8988T (cell line): ENCODE results near the gene SEC24B.
"Not testable (repeated sequence)": the region's sequence is repeated elsewhere in the genome, so short reads cannot be mapped to it uniquely, and the experiment has no call there.

ENCODE experiments used
- DNase-seq: peaks from one replicate; pipeline ENCODE4 v3.0.0; 2011

The SEC24B gene

DNA sequence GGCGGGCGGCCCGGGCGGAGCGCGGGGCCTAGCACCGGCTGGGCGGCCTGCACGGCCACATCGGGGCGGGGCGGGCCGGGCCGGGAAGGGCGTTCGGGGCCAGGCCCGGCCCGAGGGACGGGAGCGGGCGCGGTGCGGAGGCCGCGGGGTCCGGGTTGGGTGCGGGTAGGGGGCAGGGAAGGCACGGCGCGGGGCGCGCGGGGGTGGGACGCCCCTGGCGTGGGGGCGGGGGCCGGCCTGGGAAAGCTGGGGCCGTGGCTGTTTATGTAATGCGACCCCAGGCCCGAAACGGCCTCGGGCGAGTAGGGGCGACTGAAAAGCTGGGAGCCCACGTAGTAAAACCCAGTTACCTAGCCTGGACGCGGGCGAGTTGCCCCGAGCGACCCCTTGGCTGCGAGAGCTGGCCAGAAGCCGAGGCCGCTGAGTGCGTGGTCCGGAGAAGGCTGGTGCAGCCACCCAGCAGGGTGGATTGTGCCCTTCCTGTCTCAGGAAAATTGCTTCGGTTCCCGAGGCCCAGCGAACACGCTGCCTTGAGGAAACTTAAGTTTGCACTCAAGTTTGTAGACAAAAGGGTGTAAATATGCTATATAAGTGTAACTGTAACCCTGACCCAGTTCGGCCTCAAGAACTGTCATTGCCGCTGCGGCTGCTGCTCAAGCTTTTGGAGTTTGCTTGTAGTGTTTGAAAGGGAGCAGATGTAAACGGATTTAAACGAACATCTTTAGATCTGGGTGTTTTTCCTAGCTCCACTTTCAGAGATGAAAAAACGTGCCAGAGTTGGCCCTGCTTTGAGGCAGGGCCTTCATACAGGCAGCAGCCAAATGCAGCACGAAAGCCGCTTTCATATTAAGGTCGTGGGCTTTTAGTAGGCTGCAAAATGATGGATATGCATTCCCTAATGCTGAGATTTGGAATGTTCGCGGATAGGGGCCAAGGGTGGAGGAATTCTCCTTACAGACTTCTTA is 674 bp downstream of the SEC24B start:
- no peak for DNase-seq

GRCh38 chr4:109435635-109436034 is 2.0 kb downstream of the SEC24B start:
- DNase-seq: no peak

DNA sequence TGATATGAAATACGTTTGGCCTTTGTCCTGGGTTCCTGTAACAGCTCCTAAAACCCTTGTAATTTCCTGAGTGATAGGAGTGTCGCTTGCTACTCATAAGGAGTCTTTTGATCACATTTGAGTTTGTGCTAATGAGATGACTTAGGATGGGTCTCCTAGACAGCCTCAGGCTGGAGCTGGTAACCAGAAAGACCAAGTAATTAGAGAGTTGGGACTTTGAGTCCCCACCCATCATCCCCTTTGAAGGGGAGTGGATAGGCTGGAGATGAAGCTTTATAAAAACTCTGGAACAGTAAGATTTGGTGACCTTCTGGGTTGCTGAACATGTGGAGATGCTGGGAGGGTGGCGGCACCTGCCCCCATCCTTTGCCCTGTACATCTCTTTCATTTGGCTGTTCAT is 2.9 kb downstream of the SEC24B start:
- DNase-seq: no peak

GRCh38 chr4:109440948-109441347 is 7.3 kb downstream of the SEC24B start:
- no peak for DNase-seq

DNA sequence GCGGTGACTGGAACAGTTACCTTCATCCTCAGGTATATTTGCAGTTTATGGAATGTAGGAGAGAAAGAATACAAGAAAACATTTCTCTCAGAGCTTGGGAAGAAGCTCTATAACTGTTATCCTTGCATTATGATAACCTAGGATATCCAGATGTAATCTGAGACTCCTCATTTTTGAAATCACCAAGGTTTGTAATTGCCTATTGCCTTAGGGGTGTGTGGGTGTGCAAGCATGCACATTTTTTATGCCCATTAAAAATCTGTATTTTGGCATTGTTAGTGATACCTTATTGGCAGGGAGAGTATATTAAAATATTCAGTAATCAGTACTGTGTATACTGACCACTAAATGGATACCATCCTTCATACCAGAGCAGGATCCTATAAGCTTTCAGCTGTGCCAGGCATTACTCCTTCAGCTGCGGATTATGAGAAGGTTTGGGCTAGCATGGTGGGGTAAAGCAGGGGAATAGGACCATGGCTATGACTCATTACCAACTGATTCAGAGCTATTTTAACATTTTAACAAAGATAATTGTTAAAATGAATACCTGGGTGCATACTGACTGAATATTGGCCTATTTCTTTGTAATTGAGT is 8.3 kb downstream of the SEC24B start:
- no peak for DNase-seq

- no peak for DNase-seq
These were observed 10.7 kb downstream of the SEC24B start for GRCh38 chr4:109444182-109444844.

GRCh38 chr4:109447278-109447677 is 13.7 kb downstream of the SEC24B start:
- DNase-seq: no peak

GRCh38 chr4:109451544-109452273 is 18.1 kb downstream of the SEC24B start:
- no peak for DNase-seq

DNA sequence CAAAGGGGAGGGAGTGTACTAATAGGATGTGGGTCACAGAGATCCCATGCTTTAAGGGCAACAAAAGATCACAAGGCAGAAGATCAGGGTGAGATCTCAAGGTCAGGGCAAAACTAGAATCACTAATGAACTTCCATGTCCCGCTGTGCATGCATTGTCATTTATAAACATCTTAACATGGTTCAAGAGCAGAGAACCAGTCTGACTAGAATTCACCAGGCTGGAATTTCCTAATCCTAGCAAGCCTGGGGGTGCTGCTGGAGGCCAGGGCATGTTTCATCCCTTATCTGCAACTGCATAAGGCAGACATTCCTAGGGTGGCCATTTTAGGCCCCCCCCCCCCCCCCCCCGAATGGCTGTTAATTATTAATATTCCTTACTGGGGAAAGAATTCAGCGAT is 19.5 kb downstream of the SEC24B start:
- DNase-seq: not testable (repeated sequence)

- DNase-seq: no peak
These were observed 28.7 kb downstream of the SEC24B start for GRCh38 chr4:109462297-109462696.

DNA sequence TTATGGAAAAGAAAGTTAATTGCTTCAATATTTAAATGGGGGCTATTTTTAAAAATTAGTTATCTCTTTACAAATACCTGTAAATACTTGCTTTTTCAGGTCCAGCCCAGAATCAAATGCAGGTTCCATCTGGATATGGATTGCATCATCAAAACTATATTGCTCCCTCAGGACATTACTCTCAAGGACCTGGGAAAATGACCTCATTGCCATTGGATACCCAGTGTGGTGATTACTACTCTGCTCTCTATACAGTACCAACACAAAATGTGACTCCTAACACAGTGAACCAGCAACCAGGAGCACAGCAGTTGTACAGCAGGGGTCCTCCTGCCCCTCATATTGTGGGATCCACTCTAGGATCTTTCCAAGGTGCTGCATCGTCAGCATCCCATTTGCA is 29.2 kb downstream of the SEC24B start:
- no peak for DNase-seq

- DNase-seq: no peak
These were observed 31.5 kb downstream of the SEC24B start for GRCh38 chr4:109465069-109465468.

DNA sequence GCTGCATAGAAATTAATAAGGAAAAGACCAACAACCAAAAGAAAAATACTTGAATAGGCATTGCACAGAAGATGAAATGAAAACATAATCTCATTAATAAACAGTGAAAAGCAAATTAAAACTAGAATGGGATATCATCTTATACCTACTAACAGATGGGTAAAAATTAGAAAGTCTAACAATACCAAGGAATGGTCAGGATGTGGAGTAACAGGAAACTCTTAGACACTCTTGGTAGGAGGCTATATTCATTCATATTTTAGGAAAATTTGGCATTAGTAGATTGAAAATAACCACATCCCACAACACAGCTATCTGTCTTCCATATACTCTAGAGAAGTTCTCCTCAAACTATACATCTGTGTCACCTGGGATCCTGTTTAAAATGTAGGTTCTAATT is 36.3 kb downstream of the SEC24B start:
- DNase-seq: no peak

GRCh38 chr4:109472343-109472761 is 38.7 kb downstream of the SEC24B start:
- no peak for DNase-seq

DNA sequence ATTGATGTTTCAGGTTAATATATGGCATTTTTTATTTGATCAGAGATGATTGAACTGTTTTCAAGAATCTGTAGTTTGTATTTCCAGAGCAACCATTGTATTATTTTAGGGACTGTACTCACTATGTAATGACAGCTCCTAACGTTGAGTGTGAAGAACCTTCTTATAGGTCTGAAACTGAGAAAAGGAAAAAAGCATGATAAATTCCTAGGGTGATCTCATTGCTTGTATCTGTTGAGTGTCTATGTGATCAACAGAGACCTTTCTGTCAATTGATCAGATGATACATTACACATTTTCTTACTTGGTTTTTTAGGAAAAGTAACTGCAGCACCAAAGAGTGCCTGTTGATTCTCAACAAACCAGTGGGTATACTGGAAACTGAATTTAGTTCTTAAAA is 40.2 kb downstream of the SEC24B start:
- DNase-seq: no peak

DNA sequence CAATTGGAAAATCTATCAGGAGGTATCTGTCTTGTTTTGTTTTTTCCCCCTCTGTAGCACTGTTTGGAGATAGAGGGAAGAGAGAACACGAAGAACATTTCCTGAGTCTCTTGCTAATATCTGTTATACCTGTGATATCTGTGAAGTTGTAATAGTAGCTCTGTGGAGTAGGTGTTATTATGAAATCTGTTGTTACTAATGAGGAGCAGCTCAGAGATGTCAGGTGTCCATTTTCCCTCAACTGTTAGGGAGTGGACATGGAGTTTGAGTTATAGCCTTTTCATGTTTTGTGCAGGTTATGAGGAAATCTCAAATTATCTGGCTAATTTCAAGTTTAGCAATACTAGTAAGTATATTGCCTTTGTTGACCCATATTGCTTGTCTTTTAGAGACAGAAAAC is 52.4 kb downstream of the SEC24B start:
- DNase-seq: no peak

DNA sequence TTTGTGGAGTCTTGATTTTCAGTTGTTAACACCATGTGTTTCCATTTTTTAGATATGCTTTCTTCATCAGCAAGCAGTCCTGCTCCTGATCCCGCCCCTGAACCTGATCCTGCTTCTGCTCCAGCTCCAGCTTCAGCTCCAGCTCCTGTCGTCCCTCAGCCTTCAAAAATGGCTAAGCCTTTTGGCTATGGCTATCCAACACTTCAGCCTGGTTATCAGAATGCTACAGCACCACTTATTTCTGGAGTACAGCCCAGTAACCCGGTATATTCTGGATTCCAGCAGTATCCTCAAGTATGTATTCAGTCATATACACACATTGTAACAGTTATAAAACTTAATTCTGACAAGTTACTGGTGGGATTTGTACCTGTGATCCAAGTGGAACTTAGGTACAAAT is 60.9 kb downstream of the SEC24B start:
- no peak for DNase-seq

DNA sequence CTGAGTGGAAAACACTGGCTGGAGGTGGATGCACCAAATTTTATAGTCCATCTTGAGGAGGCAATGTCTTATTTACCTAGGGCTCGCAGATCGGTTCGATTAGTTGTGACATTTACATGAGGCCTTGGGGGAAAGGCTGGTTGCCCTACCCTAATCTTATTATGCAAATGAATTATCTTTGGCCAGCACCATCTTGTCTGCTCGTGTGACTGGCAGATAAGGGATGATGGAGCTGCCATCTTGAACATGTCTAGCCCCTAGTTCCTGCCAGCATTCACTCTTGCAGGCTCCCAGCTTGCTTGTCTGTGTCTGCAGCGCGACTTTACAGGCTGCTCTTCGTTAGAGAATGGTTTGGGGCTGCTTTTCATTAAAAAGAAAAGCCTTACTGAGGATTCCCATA is 61.9 kb downstream of the SEC24B start:
- DNase-seq: no peak

DNA sequence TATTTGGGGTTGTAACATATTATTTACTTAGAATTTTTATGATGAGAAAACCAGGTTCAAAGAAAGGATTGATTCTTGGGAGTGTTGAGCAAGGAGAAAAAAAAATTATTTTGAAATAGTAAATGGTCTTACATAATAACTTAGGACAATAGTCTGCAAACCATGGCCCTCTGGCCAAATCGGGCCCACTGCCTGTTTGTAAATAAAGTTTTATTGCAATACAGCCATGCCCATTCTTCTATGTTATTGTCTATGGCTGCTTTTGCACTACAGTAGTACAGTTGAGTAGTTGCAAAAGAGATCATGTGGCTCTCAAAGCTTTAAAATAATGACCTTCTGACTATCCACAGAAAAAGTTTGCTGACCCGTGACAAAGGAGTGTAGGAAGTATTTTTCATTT is 63.3 kb downstream of the SEC24B start:
- DNase-seq: no peak

DNA sequence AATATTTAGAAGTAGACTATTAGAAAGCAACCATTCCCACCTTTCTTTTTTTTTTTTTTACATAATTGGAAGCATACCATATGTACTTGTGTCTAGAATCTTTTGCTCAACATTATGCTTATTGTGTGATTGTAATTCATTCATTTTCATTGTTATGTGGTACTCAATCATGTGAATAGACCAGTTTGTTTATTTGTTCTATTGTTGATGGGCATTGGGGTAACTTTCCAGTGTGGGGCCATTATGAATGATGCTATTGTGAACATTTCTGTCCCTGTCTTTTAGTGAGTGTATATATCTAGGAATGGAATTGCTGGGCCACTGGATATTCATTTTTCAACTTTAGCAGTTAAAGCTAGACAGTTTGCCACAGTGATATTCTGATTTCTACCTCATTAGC is 63.9 kb downstream of the SEC24B start:
- DNase-seq: no peak

- no peak for DNase-seq
These were observed 65.9 kb downstream of the SEC24B start for GRCh38 chr4:109499513-109499912.

DNA sequence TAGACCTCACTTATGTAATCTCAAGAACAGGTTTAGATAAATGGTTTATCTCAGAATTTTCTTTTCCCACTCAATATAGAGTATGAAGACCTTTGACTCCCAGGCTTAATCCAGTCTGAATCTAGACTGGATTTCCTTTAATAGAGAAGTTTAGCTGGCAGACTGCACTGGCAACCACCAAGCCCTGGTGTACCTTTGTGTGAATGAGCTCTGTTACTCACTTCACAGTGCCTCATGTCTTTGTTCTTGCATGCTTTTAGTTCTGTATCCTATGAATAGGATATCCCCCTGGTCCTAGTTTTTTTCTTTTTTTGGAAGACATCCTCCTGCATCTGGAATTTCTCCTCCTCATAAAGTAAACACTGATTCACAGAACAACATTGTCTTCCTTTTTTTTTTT is 73.3 kb downstream of the SEC24B start:
- no peak for DNase-seq

GRCh38 chr4:109510687-109511086 is 77.1 kb downstream of the SEC24B start:
- DNase-seq: no peak
